GM18907 (cell line): ENCODE measurements around the gene CDH22.

ENCODE experiments used
- ATAC-seq: cut with Tn5 transposase; IDR thresholded peaks from one replicate; pipeline ENCODE4 v1.9.1; 2021; ENCODE audit warnings: mild to moderate bottlenecking, moderate library complexity; ENCODE audit not compliant: unreplicated experiment

Gene CDH22

GRCh38 chr20:46249671-46250070 lies 58.6 kb downstream of the CDH22 start:
- no peak for ATAC-seq

GRCh38 chr20:46246559-46246958 lies 61.7 kb downstream of the CDH22 start:
- no peak for ATAC-seq

- ATAC-seq: no peak
Observed at GRCh38 chr20:46243707-46244628, 64.3 kb downstream of the CDH22 start.

- ATAC-seq: no peak
Observed at GRCh38 chr20:46242390-46242789, 65.9 kb downstream of the CDH22 start.

- ATAC-seq: no peak
Observed at GRCh38 chr20:46240881-46241280, 67.4 kb downstream of the CDH22 start.

GRCh38 chr20:46240065-46240464 lies 68.2 kb downstream of the CDH22 start:
- no peak for ATAC-seq

- ATAC-seq: no peak
Observed at GRCh38 chr20:46237736-46238135, 70.6 kb downstream of the CDH22 start.

GRCh38 chr20:46237227-46237626 lies 71.1 kb downstream of the CDH22 start:
- no peak for ATAC-seq

GRCh38 chr20:46235077-46235476 lies 73.2 kb downstream of the CDH22 start:
- ATAC-seq: no peak

GRCh38 chr20:46233701-46234100 lies 74.6 kb downstream of the CDH22 start:
- no peak for ATAC-seq

GRCh38 chr20:46232539-46232938 lies 75.8 kb downstream of the CDH22 start:
- ATAC-seq: no peak

- ATAC-seq: no peak
Observed at GRCh38 chr20:46230801-46231282, 77.5 kb downstream of the CDH22 start.

GRCh38 chr20:46230106-46230491 lies 78.2 kb downstream of the CDH22 start:
- ATAC-seq: no peak

GRCh38 chr20:46229478-46230105 lies 78.7 kb downstream of the CDH22 start:
- ATAC-seq: no peak

- no peak for ATAC-seq
Observed at GRCh38 chr20:46228670-46229069, 79.6 kb downstream of the CDH22 start.

GRCh38 chr20:46227272-46227767 lies 81.0 kb downstream of the CDH22 start:
- no peak for ATAC-seq

- no peak for ATAC-seq
Observed at GRCh38 chr20:46226602-46227001, 81.7 kb downstream of the CDH22 start.

- no peak for ATAC-seq
Observed at GRCh38 chr20:46222521-46223007, 85.7 kb downstream of the CDH22 start.

- ATAC-seq: no peak
Observed at GRCh38 chr20:46221256-46221833, 87.0 kb downstream of the CDH22 start.

- no peak for ATAC-seq
Observed at GRCh38 chr20:46220455-46221207, 87.7 kb downstream of the CDH22 start.

- ATAC-seq: no peak
Observed at GRCh38 chr20:46219920-46220319, 88.4 kb downstream of the CDH22 start.
